ENCODE results near the gene GARIN1A.

DNA sequence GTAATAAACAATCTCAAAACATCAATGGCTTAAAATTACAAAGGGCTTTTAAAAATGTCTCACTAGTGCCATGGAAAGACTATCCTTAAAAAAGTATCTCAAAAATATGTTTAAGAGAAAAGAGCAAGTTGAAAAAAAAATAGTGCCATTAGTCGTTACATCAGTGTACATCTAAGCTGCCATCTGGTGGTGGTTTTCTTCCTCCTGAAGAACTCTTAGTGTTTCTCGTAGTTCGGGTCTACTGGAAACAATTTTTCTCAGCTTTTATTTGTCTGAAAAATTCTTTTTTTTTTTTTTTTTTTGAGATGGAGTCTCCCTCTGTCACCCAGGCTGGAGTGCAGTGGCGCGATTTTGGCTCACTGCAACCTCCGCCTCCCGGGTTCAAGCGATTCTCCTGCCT, 5.9 kb upstream of the GARIN1A start:
- TF ChIP-seq YY1 (IDR thresholded peaks at IDR 0.05; ENCODE audit: insufficient read depth, insufficient read length) (no peak), ZNF274 (IDR thresholded peaks at IDR 0.05; ENCODE audit: low read depth, low read length) (no peak)

Data from NT2/D1 (cell line).